SK-N-SH treated with all-trans-retinoic acid at 6 μM for 48 hours (cell line): Measurements from ENCODE around the gene GDF3.

Experiments used
- ATAC-seq: fragments of 200-7000 bp; cut with Tn5 transposase; 3 replicates; pipeline ENCODE4 v1.9.1; 2020; ENCODE audit warnings: mild to moderate bottlenecking, moderate library complexity
- ARNTL ChIP-seq: fragments of 450-650 bp; formaldehyde crosslinking; IDR thresholded peaks from 2 replicates; pipeline ENCODE4 v1.5.0; 2020; ENCODE audit warnings: low read depth, mild to moderate bottlenecking, moderate library complexity, borderline replicate concordance
- BACH2 ChIP-seq: fragments of 250-450 bp; sonication (Bioruptor Pico); IDR thresholded peaks from 2 replicates; pipeline ENCODE4 v1.9.0; 2021; ENCODE audit warnings: mild to moderate bottlenecking, borderline replicate concordance
- CSDC2 ChIP-seq: fragments of 250-450 bp; sonication (Bioruptor Pico); IDR thresholded peaks from 2 replicates; pipeline ENCODE4 v1.5.0; 2020; ENCODE audit warnings: mild to moderate bottlenecking, moderate library complexity
- ESRRG ChIP-seq: fragments of 250-450 bp; sonication (Bioruptor Pico); IDR thresholded peaks from 2 replicates; pipeline ENCODE4 v1.6.1; 2021; ENCODE audit warnings: mild to moderate bottlenecking
- GLIS3 ChIP-seq: fragments of 250-450 bp; sonication (Bioruptor Pico); IDR thresholded peaks from 2 replicates; pipeline ENCODE4 v1.5.0; 2020; ENCODE audit warnings: mild to moderate bottlenecking, moderate library complexity
- ISL1 ChIP-seq: fragments of 250-450 bp; sonication (Bioruptor Pico); IDR thresholded peaks from 2 replicates; pipeline ENCODE4 v2.1.2; 2022; ENCODE audit warnings: mild to moderate bottlenecking, moderate library complexity
- OSR1 ChIP-seq: fragments of 250-450 bp; sonication (Bioruptor Pico); IDR thresholded peaks from 2 replicates; pipeline ENCODE4 v1.8.0; 2022; ENCODE audit warnings: moderate library complexity, mild to moderate bottlenecking, inconsistent platforms
- PPARA ChIP-seq: fragments of 250-450 bp; sonication (Bioruptor Pico); IDR thresholded peaks from 2 replicates; pipeline ENCODE4 v1.5.0; 2020; ENCODE audit warnings: mild to moderate bottlenecking, borderline replicate concordance
- RARB ChIP-seq: fragments of 250-450 bp; sonication (Bioruptor Pico); IDR thresholded peaks from 2 replicates; pipeline ENCODE4 v1.8.0; 2021; ENCODE audit warnings: mild to moderate bottlenecking, moderate library complexity
- SNAI2 ChIP-seq: fragments of 250-450 bp; sonication (Bioruptor Pico); IDR thresholded peaks from 2 replicates; pipeline ENCODE4 v1.5.0; 2020; ENCODE audit warnings: mild to moderate bottlenecking, moderate library complexity
- TCF4 ChIP-seq: fragments of 250-450 bp; sonication (Bioruptor Pico); IDR thresholded peaks from 2 replicates; pipeline ENCODE4 v1.8.0; 2021; ENCODE audit warnings: mild to moderate bottlenecking, moderate library complexity, borderline replicate concordance
- TOX ChIP-seq: fragments of 250-450 bp; sonication (Bioruptor Pico); IDR thresholded peaks from 2 replicates; pipeline ENCODE4 v1.8.0; 2021; ENCODE audit warnings: mild to moderate bottlenecking, moderate library complexity, borderline replicate concordance
- ZC3H10 ChIP-seq: fragments of 250-450 bp; sonication (Bioruptor Pico); IDR thresholded peaks from 2 replicates; pipeline ENCODE4 v1.5.1; 2021; ENCODE audit warnings: mild to moderate bottlenecking, moderate library complexity
- ZFP3 ChIP-seq: fragments of 250-450 bp; sonication (Bioruptor Pico); IDR thresholded peaks from 2 replicates; pipeline ENCODE4 v1.5.0; 2020; ENCODE audit warnings: mild to moderate bottlenecking, moderate library complexity
- ZFP30 ChIP-seq: fragments of 450-650 bp; formaldehyde crosslinking; IDR thresholded peaks from 2 replicates; pipeline ENCODE4 v1.5.0; 2022; ENCODE audit warnings: mild to moderate bottlenecking, moderate library complexity
- ZNF70 ChIP-seq: fragments of 450-650 bp; formaldehyde crosslinking; IDR thresholded peaks from 2 replicates; pipeline ENCODE4 v1.5.0; 2020; ENCODE audit warnings: mild to moderate bottlenecking, moderate library complexity
- ZNF8 ChIP-seq: fragments of 450-650 bp; formaldehyde crosslinking; IDR thresholded peaks from 2 replicates; pipeline ENCODE4 v1.5.0; 2020; ENCODE audit warnings: mild to moderate bottlenecking, moderate library complexity
- TF ChIP-seq, protein P1 (sequence below): fragments of 250-450 bp; sonication (Bioruptor Pico); IDR thresholded peaks from 2 replicates; pipeline ENCODE4 v1.5.1; 2021; ENCODE audit warnings: mild to moderate bottlenecking, moderate library complexity
- TF ChIP-seq, protein P2 (sequence below): fragments of 250-450 bp; sonication (Bioruptor Pico); IDR thresholded peaks from 2 replicates; pipeline ENCODE4 v1.8.0; 2021; ENCODE audit warnings: low read depth, mild to moderate bottlenecking, moderate library complexity, borderline replicate concordance
- TF ChIP-seq, protein P3 (sequence below): fragments of 250-450 bp; sonication (Bioruptor Pico); IDR thresholded peaks from 2 replicates; pipeline ENCODE4 v1.5.1; 2020; ENCODE audit warnings: low read depth, mild to moderate bottlenecking, moderate library complexity

The GDF3 gene

DNA sequence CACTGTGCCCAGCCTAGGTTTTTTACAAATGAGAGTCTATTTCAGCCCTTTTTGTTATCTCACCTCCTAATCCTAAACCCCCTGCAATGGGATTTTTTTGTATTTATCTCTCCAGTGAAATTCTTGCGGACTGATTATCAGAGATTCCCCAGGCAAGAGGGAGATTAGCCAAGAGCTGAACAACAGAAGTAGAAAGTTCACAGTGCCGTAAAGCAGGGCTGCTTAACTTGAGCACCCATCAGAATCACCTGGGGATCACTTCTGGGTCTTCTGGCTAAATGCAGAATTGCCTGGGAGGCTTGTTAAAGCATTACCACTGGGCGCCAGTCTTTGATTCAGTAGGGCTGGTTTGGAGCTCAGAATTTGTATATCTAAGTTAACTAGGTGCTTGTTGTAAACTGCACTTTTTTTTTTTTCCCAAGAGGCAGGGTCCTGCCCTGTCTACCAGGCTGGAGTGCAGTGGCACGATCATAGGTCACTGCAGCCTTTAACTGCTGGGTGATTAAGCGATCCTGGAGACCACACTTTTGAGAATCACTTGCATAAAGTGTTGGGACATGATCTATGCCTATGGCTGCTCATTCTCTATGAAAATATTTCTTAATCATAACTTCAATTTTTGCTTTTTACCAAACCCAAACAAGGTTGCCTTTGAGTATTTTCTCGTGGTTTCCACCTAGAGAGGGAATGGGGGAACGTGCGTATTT lies 14.5 kb upstream of the GDF3 start:
- ATAC-seq, result no peak
- TF ChIP-seq ZFP30 (CRISPR knock-in tag) (no peak), ZNF70 (CRISPR knock-in tag) (no peak), TCF4 (no peak), BACH2 (no peak), TOX (CRISPR knock-in tag) (no peak), ZFP3 (CRISPR knock-in tag) (no peak)
- TF ChIP-seq, protein P1, sequence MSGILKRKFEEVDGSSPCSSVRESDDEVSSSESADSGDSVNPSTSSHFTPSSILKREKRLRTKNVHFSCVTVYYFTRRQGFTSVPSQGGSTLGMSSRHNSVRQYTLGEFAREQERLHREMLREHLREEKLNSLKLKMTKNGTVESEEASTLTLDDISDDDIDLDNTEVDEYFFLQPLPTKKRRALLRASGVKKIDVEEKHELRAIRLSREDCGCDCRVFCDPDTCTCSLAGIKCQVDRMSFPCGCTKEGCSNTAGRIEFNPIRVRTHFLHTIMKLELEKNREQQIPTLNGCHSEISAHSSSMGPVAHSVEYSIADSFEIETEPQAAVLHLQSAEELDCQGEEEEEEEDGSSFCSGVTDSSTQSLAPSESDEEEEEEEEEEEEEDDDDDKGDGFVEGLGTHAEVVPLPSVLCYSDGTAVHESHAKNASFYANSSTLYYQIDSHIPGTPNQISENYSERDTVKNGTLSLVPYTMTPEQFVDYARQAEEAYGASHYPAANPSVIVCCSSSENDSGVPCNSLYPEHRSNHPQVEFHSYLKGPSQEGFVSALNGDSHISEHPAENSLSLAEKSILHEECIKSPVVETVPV (CRISPR knock-in tag), result no peak
- TF ChIP-seq, protein P2, sequence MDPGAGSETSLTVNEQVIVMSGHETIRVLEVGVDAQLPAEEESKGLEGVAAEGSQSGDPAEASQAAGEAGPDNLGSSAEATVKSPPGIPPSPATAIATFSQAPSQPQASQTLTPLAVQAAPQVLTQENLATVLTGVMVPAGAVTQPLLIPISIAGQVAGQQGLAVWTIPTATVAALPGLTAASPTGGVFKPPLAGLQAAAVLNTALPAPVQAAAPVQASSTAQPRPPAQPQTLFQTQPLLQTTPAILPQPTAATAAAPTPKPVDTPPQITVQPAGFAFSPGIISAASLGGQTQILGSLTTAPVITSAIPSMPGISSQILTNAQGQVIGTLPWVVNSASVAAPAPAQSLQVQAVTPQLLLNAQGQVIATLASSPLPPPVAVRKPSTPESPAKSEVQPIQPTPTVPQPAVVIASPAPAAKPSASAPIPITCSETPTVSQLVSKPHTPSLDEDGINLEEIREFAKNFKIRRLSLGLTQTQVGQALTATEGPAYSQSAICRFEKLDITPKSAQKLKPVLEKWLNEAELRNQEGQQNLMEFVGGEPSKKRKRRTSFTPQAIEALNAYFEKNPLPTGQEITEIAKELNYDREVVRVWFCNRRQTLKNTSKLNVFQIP (CRISPR knock-in tag), result no peak

DNA sequence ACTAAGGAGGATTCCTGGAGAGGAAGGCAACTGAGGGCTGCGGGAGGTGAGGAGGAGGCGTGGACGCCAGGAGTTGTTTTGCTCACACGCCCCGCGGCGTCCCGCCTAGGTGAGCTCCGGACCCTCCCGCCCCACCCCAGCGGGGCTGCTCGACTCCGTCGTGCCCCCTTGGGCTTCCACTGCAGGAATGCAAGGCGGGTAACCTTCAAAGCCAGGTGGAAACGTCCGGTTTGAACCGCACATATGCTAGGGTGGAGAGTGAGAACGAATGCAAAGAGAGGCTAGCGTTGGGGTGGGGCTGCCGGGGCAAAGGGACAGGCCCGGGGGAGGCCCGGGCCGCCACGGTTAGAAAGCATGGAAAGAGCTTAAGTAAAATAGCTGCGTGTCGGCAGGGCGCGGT lies 10.3 kb upstream of the GDF3 start:
- ATAC-seq, result no peak
- TF ChIP-seq SNAI2 (CRISPR knock-in tag) (no peak), BACH2 (no peak)

DNA sequence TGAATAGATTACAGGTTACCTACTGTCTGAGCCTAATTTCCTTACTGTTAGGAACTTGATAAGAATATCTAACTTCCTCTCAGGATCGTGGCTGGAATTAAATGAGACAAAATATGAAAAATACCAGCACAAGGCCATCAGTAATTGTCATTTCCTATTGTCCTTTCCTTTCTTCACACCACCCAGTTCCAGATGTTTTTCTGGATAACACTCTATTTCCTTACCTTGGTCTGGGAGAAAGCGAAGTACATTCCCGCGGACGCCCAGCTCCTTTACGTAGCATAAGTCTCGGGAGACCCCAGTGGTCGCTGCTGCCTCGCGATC lies 376 bp downstream of the GDF3 start:
- no peak for ATAC-seq

DNA sequence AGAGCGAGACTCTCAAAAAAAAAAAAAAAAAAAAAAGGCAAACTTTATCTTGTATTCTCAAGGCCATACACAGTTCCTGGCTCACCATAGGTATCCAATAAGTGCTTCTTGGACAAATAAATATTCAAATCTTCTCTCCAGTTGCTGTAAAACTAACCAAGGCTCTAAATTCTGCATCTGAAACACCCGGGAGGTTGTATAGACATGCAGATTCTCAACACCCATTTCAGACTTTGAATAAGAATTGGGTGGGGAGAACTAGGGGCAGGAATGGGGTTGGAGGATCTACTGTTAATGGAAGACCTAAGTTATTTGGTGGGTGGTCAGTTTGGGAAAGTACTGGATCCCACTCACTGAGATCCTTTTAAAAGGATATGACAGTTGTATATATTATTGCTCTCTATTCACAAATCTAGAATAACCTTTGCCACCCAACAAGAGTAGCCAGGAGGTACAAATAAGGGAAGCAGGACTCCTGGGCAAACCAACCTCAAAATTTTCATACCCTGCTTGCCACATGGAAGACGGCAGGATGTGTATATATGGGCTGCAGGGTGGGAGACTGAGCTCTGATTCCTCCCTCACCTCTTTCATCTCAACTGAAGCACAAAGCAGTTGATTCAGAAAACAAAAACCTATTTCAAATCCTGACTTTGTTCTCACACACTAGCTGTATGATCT lies 879 bp downstream of the GDF3 start:
- no peak for TF ChIP-seq OSR1 (CRISPR knock-in tag)
- TF ChIP-seq, protein P2 (CRISPR knock-in tag), result no peak
- ATAC-seq, result no peak

More for the DNA sequence above, 376 bp downstream of the GDF3 start:
- TF ChIP-seq ZFP30 (CRISPR knock-in tag), result no peak
- TF ChIP-seq ESRRG, result no peak
- TF ChIP-seq, protein P3, sequence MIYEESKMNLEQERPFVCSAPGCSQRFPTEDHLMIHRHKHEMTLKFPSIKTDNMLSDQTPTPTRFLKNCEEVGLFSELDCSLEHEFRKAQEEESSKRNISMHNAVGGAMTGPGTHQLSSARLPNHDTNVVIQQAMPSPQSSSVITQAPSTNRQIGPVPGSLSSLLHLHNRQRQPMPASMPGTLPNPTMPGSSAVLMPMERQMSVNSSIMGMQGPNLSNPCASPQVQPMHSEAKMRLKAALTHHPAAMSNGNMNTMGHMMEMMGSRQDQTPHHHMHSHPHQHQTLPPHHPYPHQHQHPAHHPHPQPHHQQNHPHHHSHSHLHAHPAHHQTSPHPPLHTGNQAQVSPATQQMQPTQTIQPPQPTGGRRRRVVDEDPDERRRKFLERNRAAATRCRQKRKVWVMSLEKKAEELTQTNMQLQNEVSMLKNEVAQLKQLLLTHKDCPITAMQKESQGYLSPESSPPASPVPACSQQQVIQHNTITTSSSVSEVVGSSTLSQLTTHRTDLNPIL, result no peak
- no peak for TF ChIP-seq ZNF8 (CRISPR knock-in tag)
- no peak for TF ChIP-seq GLIS3 (CRISPR knock-in tag)
- TF ChIP-seq ZNF70 (CRISPR knock-in tag), result no peak
- TF ChIP-seq CSDC2 (CRISPR knock-in tag), result no peak
- TF ChIP-seq SNAI2 (CRISPR knock-in tag), result no peak
- no peak for TF ChIP-seq PPARA (CRISPR knock-in tag)
- no peak for TF ChIP-seq RARB
- TF ChIP-seq, protein P2 (CRISPR knock-in tag), result no peak
- no peak for TF ChIP-seq ISL1 (CRISPR knock-in tag)
- TF ChIP-seq ZFP3 (CRISPR knock-in tag), result no peak
- no peak for TF ChIP-seq ARNTL (CRISPR knock-in tag)
- no peak for TF ChIP-seq TOX (CRISPR knock-in tag)
- TF ChIP-seq BACH2, result no peak
- no peak for TF ChIP-seq ZC3H10 (CRISPR knock-in tag)
- TF ChIP-seq, protein P1 (CRISPR knock-in tag), result no peak
